ENCODE results near the gene TMTC1.
A peak's percentile ranks its signal among the peaks of the same experiment; 100 is the strongest.

Gene TMTC1

GRCh38 chr12:29781188-29781587, 2.6 kb downstream of the TMTC1 start:
- DNase-seq (ENCODE audit: low spot score), result peak; percentile 53

DNA sequence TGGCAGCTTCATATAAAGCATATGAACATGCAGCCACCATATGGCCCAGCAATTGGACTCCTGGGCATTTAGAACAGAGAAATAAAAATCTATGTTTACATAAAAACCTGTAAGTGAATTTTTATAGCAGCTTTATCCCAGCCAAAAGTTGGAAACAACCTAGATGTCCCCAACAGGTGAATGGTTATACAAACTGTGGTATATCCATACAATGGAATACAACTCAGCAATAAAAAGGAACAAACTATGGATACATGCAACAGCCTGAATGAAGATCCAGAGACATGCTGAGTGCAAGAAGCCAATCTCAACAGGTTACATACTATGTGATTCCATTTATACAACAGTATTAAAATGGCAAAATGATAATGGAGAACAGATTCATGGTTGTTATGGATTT, 3.7 kb downstream of the TMTC1 start:
- no peak for DNase-seq (ENCODE audit: low spot score)

GRCh38 chr12:29778531-29778930, 5.2 kb downstream of the TMTC1 start:
- DNase-seq (ENCODE audit: low spot score), result no peak

DNA sequence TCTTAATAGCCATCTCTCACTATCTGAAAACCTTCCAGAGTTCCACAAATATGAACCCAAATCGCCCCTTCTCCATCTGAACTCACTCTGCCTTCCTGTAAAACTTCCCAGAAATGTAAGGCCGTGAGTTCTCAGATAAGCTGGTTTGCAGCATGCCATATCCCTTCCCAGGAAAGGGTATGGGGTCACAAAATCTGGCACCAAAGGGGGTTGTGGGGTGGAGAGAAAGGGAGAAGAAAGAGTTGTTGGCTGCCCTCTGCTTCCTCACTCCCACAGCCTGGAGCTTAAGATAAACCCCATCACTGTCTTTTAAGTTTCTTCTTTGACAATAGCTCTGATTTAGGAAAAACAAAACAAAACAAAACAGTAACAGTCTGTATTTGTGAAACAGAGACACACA, 10.7 kb downstream of the TMTC1 start:
- DNase-seq (ENCODE audit: low spot score), result no peak

GRCh38 chr12:29771786-29772185, 12.0 kb downstream of the TMTC1 start:
- DNase-seq (ENCODE audit: low spot score), result no peak

GRCh38 chr12:29771165-29771564, 12.6 kb downstream of the TMTC1 start:
- DNase-seq (ENCODE audit: low spot score), result no peak

- DNase-seq (ENCODE audit: low spot score), result peak; percentile 45
These were observed 14.4 kb downstream of the TMTC1 start for GRCh38 chr12:29769162-29769858.

GRCh38 chr12:29768372-29768771, 15.4 kb downstream of the TMTC1 start:
- DNase-seq (ENCODE audit: low spot score), result no peak

DNA sequence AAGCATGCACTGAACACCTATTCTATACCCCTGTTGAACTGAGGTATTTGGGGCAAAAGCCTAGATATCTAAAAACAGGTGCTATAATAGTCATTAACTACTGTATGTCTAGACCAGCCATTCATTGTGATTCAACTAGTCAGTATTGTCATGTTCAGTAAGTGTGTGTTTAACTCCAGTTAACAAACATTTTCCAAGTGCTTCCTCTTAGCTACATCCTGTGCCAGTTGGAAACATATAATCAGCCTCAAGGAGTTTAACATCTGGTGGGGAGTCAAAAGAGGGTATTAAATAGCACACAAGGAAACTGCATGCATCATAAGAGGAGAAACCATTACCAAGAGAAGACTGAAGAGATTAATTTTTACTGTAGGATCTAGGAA, 20.4 kb downstream of the TMTC1 start:
- no peak for DNase-seq (ENCODE audit: low spot score)

DNA sequence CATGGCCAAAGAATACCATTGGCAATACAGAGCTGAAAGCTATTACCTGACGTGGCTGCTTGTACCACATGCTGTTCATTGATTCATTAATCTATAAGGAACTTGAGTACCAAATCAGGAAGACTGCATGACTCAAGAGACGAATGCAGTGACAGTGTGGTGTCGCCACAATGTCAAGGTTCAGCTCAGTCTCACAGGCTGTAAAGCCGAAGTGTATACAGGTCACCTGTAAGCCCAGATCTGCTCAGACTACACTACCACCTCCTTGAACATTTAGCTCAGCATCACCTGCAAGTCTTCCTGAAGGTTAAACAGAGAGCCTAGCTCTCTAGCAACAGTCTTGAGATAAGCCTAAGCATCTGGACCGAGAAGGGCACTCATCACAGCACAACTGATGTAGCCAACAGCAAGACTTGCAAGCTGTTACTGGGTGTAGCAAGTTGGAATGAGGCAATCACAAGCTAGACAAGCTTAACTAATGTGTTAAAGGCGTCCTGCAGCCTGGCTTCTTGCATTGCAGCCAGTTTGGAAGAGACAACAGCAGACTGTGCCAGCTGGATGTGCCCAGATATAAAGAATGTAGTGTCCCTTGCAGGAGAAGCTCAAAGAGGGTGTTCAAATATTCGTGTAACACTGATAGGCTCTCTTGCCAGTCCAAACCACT, 21.0 kb downstream of the TMTC1 start:
- no peak for DNase-seq (ENCODE audit: low spot score)

GRCh38 chr12:29759950-29760349, 23.8 kb downstream of the TMTC1 start:
- DNase-seq (ENCODE audit: low spot score), result no peak

DNA sequence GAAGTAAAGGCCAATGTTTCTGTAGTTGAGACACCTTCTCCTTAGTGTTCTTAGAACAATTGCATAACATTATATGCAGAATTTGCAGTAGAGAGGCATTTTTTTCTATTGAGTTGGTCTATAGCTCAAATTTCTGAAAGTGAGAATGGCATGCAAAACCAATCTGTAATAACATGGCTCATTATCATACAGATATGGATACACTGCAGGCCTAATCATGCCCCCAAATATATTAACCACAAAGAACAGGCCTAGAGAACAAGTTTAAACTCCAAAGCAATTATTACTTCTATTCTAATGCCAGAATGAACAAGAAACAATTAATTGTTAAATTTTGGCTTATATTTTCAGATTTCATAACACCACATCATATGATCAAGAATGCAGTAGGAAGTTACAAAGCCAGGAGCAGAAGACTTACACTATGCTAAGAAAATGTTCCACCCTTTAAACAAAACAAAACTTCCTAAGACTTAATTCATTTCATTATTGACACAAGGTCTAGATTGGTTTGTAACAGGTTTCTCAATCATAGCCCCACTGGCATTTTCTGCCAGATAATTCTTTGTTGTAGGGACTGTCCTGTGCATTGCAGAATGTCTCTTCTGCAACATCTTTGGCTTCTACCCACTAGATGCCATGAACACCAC, 26.9 kb downstream of the TMTC1 start:
- DNase-seq (ENCODE audit: low spot score), result no peak

GRCh38 chr12:29754235-29755189, 29.2 kb downstream of the TMTC1 start:
- DNase-seq (ENCODE audit: low spot score), result no peak

DNA sequence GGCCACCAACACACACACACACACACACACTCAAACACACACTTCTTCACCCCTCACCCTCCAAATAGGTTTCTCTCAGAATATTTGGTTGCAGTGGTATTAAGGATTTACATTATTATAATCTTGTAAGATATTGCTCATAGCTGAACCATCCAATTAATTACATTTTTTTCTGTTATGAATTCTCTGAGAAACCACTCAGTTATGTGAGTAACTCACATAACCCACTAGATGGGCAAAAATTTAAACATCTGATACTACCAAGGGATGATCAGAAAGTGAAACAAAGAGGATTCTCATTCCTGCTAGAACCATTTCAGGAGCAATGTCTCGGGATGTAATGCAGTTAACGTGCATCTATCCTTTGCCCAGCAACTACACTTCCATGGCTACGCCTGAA, 31.6 kb downstream of the TMTC1 start:
- DNase-seq (ENCODE audit: low spot score), result no peak

DNA sequence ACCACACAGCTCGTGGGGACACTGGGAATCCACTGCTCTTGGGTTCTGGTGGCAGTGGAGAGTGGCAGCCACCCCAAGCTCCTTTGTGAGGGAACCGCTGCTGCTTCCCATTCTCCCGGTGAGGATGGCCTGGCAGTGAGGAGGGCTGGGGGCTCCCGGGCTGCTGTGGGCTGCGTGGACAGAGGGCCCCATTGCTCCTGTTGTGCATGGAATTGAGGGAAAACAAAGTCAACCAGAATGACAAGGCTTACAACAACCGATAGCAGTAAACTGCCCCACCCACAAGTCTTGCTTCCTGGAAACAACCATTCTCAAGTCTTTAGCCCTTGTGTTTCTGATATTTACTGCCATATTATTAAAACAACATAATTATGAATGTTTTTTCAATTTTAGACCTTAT, 32.1 kb downstream of the TMTC1 start:
- no peak for DNase-seq (ENCODE audit: low spot score)

GRCh38 chr12:29750928-29751220, 32.9 kb downstream of the TMTC1 start:
- DNase-seq (ENCODE audit: low spot score), result no peak

DNA sequence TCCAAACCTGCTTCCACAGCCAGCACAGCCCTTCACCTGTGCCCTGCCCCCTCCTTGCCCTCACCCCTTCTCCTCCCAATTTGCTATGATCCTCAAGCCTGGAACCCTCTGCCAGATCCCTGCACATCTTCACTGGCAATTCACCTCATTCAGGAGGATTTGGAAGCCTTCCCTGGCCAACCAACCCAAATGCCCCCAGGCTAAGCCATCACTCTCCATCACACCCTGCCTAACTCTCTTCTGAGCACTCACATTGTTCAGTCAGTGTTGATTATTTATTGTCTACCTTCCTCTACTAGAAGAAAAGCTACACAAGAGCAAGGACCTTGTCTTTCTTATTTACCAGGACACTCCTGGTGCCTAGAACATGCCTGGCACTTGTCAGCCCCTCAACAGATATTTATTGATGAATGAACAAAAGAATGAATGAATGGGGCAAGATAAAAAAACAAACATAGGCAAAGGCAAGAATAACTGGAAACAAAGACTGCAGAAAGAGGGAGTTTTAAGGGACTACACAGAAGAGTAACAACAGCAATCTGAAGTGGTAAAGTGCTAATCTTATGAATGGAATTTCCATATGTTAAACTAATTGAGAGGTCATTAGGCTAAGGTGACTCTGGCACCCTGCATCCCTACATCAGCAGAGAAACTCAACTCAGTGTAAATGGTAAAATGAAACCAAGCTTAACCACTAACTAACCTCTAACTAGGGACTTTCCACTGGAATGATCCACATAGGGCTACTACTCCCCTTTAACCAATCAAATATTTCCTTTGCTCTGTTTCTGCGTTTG, 33.4 kb downstream of the TMTC1 start:
- DNase-seq (ENCODE audit: low spot score), result no peak

- DNase-seq (ENCODE audit: low spot score), result no peak
These were observed 39.4 kb downstream of the TMTC1 start for GRCh38 chr12:29744365-29744764.

GRCh38 chr12:29743801-29744200, 39.9 kb downstream of the TMTC1 start:
- no peak for DNase-seq (ENCODE audit: low spot score)

GRCh38 chr12:29743077-29743476, 40.7 kb downstream of the TMTC1 start:
- no peak for DNase-seq (ENCODE audit: low spot score)

DNA sequence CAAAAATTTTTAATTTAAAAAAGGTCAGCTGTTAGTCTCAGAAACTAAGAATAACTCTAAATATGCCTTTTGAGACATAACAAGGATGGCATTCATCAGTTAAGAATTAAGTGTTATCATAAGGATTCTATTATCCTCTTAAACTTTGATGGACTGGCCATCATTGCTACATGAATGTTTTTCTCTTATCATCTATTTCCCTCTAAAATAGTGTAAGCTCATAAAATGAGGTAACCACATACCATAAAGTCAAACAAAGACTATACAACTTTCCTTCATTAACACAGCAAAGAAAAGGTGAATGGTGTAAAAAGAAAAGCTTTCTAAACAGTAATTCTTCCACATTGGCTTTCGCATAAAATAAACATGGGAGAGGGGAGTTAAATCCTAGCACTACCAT, 41.1 kb downstream of the TMTC1 start:
- DNase-seq (ENCODE audit: low spot score), result no peak

Measured in SK-N-DZ (cell line).